Activated CD4-positive, CD25-positive, alpha-beta regulatory T cell treated with anti-CD3 and anti-CD28 coated beads, Interleukin-2, amount 50 U/mL, for 16 hours (primary cell): Measurements from ENCODE around the gene RPL27.
A peak's percentile ranks its signal among the peaks of the same experiment; 100 is the strongest.

Experiments used
- DNase-seq: peaks from one replicate; pipeline ENCODE4 v3.0.0-alpha.2; 2020; ENCODE audit warnings: low read depth, low spot score

RPL27 gene

GRCh38 chr17:43020789-43021740, 22.8 kb downstream of the RPL27 start:
- DNase-seq: no peak

GRCh38 chr17:43021741-43022512, 23.7 kb downstream of the RPL27 start, which contains the start of gene VAT1:
Gene VAT1, minus strand, starts transcription at chr17:43022385. Its CDS starts 63 bp downstream, at chr17:43022322.
- DNase-seq: no peak

- DNase-seq: peak; percentile 41
These were observed 26.4 kb downstream of the RPL27 start, which contains the start of gene RND2 for GRCh38 chr17:43024407-43025289. Gene RND2, plus strand, starts transcription at chr17:43025231. Its CDS starts 117 bp downstream, at chr17:43025348.

- no peak for DNase-seq
These were observed 27.1 kb downstream of the RPL27 start for GRCh38 chr17:43025290-43025657.

- DNase-seq: no peak
These were observed 27.7 kb downstream of the RPL27 start for GRCh38 chr17:43025766-43026537.

- DNase-seq: no peak
These were observed 28.4 kb downstream of the RPL27 start for GRCh38 chr17:43026595-43026994.

- no peak for DNase-seq
These were observed 29.1 kb downstream of the RPL27 start for GRCh38 chr17:43027091-43028032.

- DNase-seq: no peak
These were observed 30.1 kb downstream of the RPL27 start for GRCh38 chr17:43028221-43028861.

GRCh38 chr17:43030137-43030767, 32.0 kb downstream of the RPL27 start:
- DNase-seq: no peak

- no peak for DNase-seq
These were observed 33.4 kb downstream of the RPL27 start for GRCh38 chr17:43031666-43032065.

- no peak for DNase-seq
These were observed 36.0 kb downstream of the RPL27 start for GRCh38 chr17:43033948-43034881.

GRCh38 chr17:43034894-43035293, 36.7 kb downstream of the RPL27 start:
- no peak for DNase-seq

- no peak for DNase-seq
These were observed 41.4 kb downstream of the RPL27 start for GRCh38 chr17:43039646-43040045.

- DNase-seq: no peak
These were observed 42.4 kb downstream of the RPL27 start for GRCh38 chr17:43040655-43041054.

GRCh38 chr17:43042025-43042628, 43.9 kb downstream of the RPL27 start:
- no peak for DNase-seq

GRCh38 chr17:43043307-43043706, 45.1 kb downstream of the RPL27 start:
- no peak for DNase-seq

GRCh38 chr17:43044024-43044423, 45.8 kb downstream of the RPL27 start:
- DNase-seq: no peak
